ENCODE results near the gene DOCK3.
"Not testable (repeated sequence)": the region's sequence is repeated elsewhere in the genome, so short reads cannot be mapped to it uniquely, and the experiment has no call there.

Gene DOCK3

DNA sequence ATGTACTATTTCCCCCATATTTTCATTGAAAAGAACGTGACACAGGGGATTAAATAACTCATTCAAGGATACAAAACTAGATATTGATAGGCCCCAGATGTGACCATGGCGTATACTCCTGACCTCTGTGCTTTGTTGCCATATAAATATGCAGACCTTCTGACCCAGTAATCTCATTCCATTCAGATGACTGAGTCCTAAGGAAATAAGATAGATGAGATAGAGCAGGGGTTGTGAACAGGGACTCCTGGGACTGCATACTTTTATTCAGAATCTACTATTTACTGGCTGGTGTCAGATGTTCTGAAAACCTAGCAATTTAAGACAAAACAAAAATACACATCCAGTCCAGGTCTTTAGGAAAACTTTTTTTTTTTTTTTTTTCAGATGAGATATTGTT is 571.1 kb downstream of the DOCK3 start:
- H3K27me3 ChIP-seq (ENCODE audit: low read depth, low read length): no peaks in the 10 kb centered on the region
- H3K36me3 ChIP-seq (ENCODE audit: control insufficient read depth in 1 of 2, insufficient read depth in 2 of 2, low read length in 2 of 2): no peaks in the 10 kb centered on the region
- H3K27ac ChIP-seq (ENCODE audit: low read length): no peak overlapping the region
- H3K4me3 ChIP-seq (ENCODE audit: low read depth in 1 of 2, low read length in 2 of 2): no peak overlapping the region
- H3K4me1 ChIP-seq (ENCODE audit: control insufficient read depth in 1 of 2, insufficient read depth in 2 of 2, low read length in 2 of 2): no peaks in the 10 kb centered on the region
- H3K9me3 ChIP-seq (ENCODE audit: control insufficient read depth in 1 of 2, low read length in 2 of 2): no peaks in the 10 kb centered on the region

DNA sequence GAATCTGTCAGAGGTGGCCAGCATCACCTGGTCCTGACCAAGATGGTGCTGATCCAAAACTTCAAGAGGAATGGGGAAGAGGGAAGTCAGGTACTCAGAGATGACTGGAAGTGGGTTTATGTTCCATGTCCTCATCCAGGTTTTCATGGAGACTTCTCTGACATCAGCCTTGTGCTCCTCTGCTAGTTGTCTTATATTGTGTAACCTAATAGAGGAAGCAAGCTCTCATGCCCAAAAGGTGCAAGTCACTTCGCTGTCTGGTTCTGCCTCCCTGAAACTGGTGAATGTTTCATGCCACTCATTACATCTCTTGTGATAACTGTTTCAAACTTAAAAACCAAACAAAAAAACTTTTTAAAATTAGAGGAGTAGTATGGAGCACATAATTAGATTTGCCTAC is 583.1 kb downstream of the DOCK3 start:
- H3K9me3 ChIP-seq (ENCODE audit: control insufficient read depth in 1 of 2, low read length in 2 of 2): no peaks in the 10 kb centered on the region
- no peaks in the 10 kb centered on the region for H3K27me3 ChIP-seq (ENCODE audit: low read depth, low read length)
- H3K4me1 ChIP-seq (ENCODE audit: control insufficient read depth in 1 of 2, insufficient read depth in 2 of 2, low read length in 2 of 2): no peaks in the 10 kb centered on the region
- H3K4me3 ChIP-seq (ENCODE audit: low read depth in 1 of 2, low read length in 2 of 2): no peak overlapping the region
- no peak overlapping the region for H3K27ac ChIP-seq (ENCODE audit: low read length)
- H3K36me3 ChIP-seq (ENCODE audit: control insufficient read depth in 1 of 2, insufficient read depth in 2 of 2, low read length in 2 of 2): no peaks in the 10 kb centered on the region

DNA sequence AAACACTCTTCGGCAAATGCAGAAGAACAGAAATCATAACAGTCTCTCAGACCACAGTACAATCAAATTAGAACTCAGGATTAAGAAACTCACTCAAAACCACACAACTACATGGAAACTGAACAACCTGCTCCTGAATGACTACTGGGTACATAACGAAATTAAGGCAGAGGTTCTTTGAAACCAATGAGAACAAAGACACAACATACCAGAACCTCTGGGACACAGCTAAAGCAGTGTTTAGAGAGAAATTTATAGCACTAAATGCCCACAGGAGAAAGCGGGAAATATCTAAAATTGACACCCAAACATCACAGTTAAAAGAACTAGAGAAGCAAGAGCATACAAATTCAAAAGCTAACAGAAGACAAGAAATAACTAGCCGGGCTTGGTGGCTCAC is 589.4 kb downstream of the DOCK3 start:
- not testable (repeated sequence) for H3K9me3 ChIP-seq (ENCODE audit: control insufficient read depth in 1 of 2, low read length in 2 of 2); H3K27me3 ChIP-seq (ENCODE audit: low read depth, low read length); H3K36me3 ChIP-seq (ENCODE audit: control insufficient read depth in 1 of 2, insufficient read depth in 2 of 2, low read length in 2 of 2); H3K4me1 ChIP-seq (ENCODE audit: control insufficient read depth in 1 of 2, insufficient read depth in 2 of 2, low read length in 2 of 2); H3K4me3 ChIP-seq (ENCODE audit: low read depth in 1 of 2, low read length in 2 of 2); H3K27ac ChIP-seq (ENCODE audit: low read length)

DNA sequence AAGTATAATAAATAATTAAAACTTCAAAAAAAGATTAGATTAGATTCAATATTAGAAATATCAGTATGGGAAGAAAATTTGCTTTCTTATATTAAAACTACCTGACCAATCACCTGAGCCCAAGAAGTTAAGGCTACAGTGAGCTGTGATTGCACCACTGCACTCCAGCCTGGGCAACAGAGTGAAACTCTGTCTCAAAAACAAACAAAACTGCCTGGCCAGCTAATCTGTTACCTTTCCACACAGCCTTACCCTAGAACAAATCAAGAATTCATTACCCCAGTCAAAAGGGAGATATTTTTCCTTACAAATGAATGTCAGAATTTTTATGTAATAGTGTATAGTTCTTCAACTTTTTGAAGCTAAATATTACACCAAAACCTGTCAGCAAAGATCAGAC is 593.4 kb downstream of the DOCK3 start:
- Histone ChIP-seq H3K9me3 (ENCODE audit: control insufficient read depth in 1 of 2, low read length in 2 of 2) (peaks cover 0 to 2% of the 10 kb centered on the region in 2 donors), H3K27me3 (ENCODE audit: low read depth, low read length) (no peaks in the 10 kb centered on the region), H3K27ac (ENCODE audit: low read length) (no peak overlapping the region)

DNA sequence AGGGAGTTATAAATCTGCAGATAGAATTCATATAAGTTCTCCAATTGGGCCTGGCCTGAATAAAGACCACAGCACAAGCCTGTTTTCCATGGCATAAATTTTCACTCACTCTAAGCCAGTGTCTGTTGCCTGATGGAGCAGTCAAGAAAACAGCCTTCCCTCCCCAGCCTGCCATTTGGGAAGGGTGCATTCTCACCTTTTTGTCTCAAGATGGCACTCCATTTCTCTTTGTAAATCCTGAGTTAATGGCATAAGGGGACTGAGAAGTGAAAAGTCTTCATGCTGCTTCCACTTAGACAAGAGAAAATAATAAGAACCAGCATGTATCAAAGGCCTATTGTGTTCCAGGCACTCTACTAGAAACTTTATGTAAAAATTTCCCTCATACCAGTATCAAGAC is 594.7 kb downstream of the DOCK3 start:
- H3K27me3 ChIP-seq (ENCODE audit: low read depth, low read length): no peaks in the 10 kb centered on the region
- H3K9me3 ChIP-seq (ENCODE audit: control insufficient read depth in 1 of 2, low read length in 2 of 2): peaks cover 0 to 2% of the 10 kb centered on the region in 2 donors
- no peak overlapping the region for H3K4me3 ChIP-seq (ENCODE audit: low read depth in 1 of 2, low read length in 2 of 2)
- H3K27ac ChIP-seq (ENCODE audit: low read length): no peak overlapping the region
- H3K4me1 ChIP-seq (ENCODE audit: control insufficient read depth in 1 of 2, insufficient read depth in 2 of 2, low read length in 2 of 2): no peaks in the 10 kb centered on the region
- H3K36me3 ChIP-seq (ENCODE audit: control insufficient read depth in 1 of 2, insufficient read depth in 2 of 2, low read length in 2 of 2): no peaks in the 10 kb centered on the region

More for the DNA sequence above, 593.4 kb downstream of the DOCK3 start:
- Histone ChIP-seq H3K4me3 (ENCODE audit: low read depth in 1 of 2, low read length in 2 of 2) (no peak overlapping the region), H3K36me3 (ENCODE audit: control insufficient read depth in 1 of 2, insufficient read depth in 2 of 2, low read length in 2 of 2) (no peaks in the 10 kb centered on the region), H3K4me1 (ENCODE audit: control insufficient read depth in 1 of 2, insufficient read depth in 2 of 2, low read length in 2 of 2) (no peaks in the 10 kb centered on the region)

DNA sequence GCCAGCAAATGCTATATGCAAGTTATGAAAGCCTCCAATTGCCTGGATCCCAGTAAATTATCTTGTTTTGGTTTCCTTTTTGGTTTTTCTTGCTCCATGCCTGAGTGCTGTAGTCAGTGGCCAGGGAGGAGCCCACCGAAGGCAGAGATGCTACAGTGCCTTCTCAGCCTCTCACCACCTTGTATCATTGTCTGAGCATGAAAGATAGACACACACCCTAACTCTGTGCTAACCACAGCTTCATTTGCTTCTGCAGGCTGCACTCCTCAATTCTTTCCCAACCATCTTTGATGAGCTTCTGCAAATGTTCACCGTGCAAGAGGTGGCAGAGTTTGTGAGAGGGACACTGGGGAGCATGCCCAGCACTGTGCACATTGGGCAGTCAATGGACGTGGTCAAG is 595.8 kb downstream of the DOCK3 start:
- no peaks in the 10 kb centered on the region for H3K27me3 ChIP-seq (ENCODE audit: low read depth, low read length)

DNA sequence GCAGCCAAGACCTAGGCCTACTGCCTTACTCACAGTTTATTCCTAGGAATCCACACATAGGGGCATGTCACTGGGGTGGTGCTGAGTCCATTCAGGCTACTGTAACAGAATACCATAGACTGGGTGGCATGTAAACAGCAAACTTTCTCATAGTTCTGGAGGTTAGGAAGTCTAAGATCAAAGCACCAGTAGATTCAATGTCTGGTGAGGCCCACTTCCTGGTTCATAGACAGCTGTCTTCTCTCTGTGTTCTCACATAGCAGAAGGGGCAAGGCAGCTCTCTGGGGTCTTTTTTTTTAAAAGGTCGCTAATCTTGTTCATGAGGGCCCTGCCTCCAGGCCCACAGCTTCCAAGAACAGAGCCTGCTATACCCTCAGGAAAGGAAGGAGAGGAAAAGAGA is 596.4 kb downstream of the DOCK3 start:
- no peaks in the 10 kb centered on the region for H3K27me3 ChIP-seq (ENCODE audit: low read depth, low read length)
- H3K9me3 ChIP-seq (ENCODE audit: control insufficient read depth in 1 of 2, low read length in 2 of 2): peaks cover 0 to 2% of the 10 kb centered on the region in 2 donors
- no peaks in the 10 kb centered on the region for H3K4me1 ChIP-seq (ENCODE audit: control insufficient read depth in 1 of 2, insufficient read depth in 2 of 2, low read length in 2 of 2)
- no peak overlapping the region for H3K27ac ChIP-seq (ENCODE audit: low read length)
- H3K36me3 ChIP-seq (ENCODE audit: control insufficient read depth in 1 of 2, insufficient read depth in 2 of 2, low read length in 2 of 2): no peaks in the 10 kb centered on the region
- H3K4me3 ChIP-seq (ENCODE audit: low read depth in 1 of 2, low read length in 2 of 2): no peak overlapping the region

More for the DNA sequence above, 595.8 kb downstream of the DOCK3 start:
- H3K27ac ChIP-seq (ENCODE audit: low read length): no peak overlapping the region
- no peaks in the 10 kb centered on the region for H3K4me1 ChIP-seq (ENCODE audit: control insufficient read depth in 1 of 2, insufficient read depth in 2 of 2, low read length in 2 of 2)
- H3K9me3 ChIP-seq (ENCODE audit: control insufficient read depth in 1 of 2, low read length in 2 of 2): peaks cover 0 to 2% of the 10 kb centered on the region in 2 donors
- H3K36me3 ChIP-seq (ENCODE audit: control insufficient read depth in 1 of 2, insufficient read depth in 2 of 2, low read length in 2 of 2): no peaks in the 10 kb centered on the region
- H3K4me3 ChIP-seq (ENCODE audit: low read depth in 1 of 2, low read length in 2 of 2): no peak overlapping the region

DNA sequence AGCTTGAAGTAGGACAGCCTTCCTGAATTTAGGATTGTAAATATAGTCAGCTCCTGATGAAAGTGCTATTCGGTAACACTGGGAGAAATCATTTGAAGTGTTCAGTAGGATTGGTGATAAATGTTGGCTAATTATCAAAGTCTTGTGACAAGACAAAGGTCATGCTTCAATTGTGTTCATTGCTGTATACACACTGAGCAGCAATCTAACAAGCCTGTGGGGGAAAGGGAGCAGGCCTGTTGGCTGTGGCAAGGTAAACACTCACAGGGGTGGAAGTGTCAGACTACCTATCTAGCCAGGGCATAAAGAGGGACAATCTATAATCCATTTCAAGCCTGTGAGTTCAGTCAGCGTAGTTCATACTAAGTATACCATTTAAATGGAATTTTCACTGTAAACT is 599.3 kb downstream of the DOCK3 start:
- no peaks in the 10 kb centered on the region for H3K4me1 ChIP-seq (ENCODE audit: control insufficient read depth in 1 of 2, insufficient read depth in 2 of 2, low read length in 2 of 2)
- H3K36me3 ChIP-seq (ENCODE audit: control insufficient read depth in 1 of 2, insufficient read depth in 2 of 2, low read length in 2 of 2): no peaks in the 10 kb centered on the region
- no peaks in the 10 kb centered on the region for H3K9me3 ChIP-seq (ENCODE audit: control insufficient read depth in 1 of 2, low read length in 2 of 2)
- H3K4me3 ChIP-seq (ENCODE audit: low read depth in 1 of 2, low read length in 2 of 2): no peak overlapping the region
- no peaks in the 10 kb centered on the region for H3K27me3 ChIP-seq (ENCODE audit: low read depth, low read length)
- no peak overlapping the region for H3K27ac ChIP-seq (ENCODE audit: low read length)

DNA sequence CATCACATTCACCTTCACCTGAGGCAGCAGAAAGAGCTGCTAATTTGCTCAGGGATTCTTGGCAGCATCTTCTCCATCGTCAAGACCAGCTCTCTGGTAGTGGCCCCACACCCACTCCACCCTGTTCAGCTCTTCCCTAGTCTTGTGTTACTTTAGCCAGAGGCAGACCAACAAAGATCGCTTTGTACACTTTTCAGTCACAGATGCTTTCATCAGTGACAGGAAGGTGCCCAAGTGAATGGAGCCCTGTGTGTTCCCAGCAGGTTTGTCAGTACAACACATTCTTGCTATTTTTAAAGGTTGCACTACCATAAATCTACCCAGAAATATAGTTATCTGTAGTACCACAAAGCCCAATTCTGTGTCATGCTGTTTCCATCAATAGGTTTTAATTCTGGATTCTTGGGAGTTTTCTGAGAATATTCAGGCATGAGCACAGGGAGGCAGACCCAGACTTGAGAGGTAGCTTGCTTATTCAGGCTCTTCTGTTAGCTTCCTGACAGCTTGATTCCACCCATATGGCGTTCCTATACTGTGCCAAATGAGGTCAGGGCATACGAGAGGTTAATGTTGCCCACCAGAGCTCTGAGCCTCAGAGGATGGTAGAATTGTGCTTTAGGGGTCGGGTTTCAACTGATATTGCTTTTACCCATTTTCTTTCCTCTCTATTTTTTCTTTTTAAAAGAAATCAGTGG is 600.5 kb downstream of the DOCK3 start:
- no peaks in the 10 kb centered on the region for H3K36me3 ChIP-seq (ENCODE audit: control insufficient read depth in 1 of 2, insufficient read depth in 2 of 2, low read length in 2 of 2)
- H3K27ac ChIP-seq (ENCODE audit: low read length): no peak overlapping the region
- no peaks in the 10 kb centered on the region for H3K4me1 ChIP-seq (ENCODE audit: control insufficient read depth in 1 of 2, insufficient read depth in 2 of 2, low read length in 2 of 2)
- no peak overlapping the region for H3K4me3 ChIP-seq (ENCODE audit: low read depth in 1 of 2, low read length in 2 of 2)
- H3K27me3 ChIP-seq (ENCODE audit: low read depth, low read length): no peaks in the 10 kb centered on the region
- H3K9me3 ChIP-seq (ENCODE audit: control insufficient read depth in 1 of 2, low read length in 2 of 2): no peaks in the 10 kb centered on the region

DNA sequence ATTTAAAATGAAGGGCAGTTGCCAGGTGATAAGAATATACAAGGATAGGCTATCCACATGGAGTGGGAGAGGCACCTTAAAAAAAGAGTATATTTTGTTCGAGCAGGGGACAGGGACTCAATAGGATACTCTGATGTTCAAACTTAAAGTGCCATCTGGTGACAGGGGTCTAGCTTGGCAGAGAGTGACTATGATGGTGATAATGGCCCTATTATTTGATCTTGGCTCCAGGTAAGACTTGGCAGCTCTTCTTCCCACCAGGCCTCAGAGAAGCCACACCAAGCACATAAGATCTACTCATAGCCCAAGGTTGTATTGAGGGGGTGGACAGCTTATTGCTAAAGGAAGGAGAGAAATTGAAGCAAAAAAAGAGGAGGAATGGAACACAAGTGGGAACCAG is 601.3 kb downstream of the DOCK3 start:
- H3K4me1 ChIP-seq (ENCODE audit: control insufficient read depth in 1 of 2, insufficient read depth in 2 of 2, low read length in 2 of 2): no peaks in the 10 kb centered on the region
- H3K9me3 ChIP-seq (ENCODE audit: control insufficient read depth in 1 of 2, low read length in 2 of 2): no peaks in the 10 kb centered on the region
- H3K27me3 ChIP-seq (ENCODE audit: low read depth, low read length): no peaks in the 10 kb centered on the region
- no peaks in the 10 kb centered on the region for H3K36me3 ChIP-seq (ENCODE audit: control insufficient read depth in 1 of 2, insufficient read depth in 2 of 2, low read length in 2 of 2)
- H3K4me3 ChIP-seq (ENCODE audit: low read depth in 1 of 2, low read length in 2 of 2): no peak overlapping the region
- H3K27ac ChIP-seq (ENCODE audit: low read length): no peak overlapping the region

DNA sequence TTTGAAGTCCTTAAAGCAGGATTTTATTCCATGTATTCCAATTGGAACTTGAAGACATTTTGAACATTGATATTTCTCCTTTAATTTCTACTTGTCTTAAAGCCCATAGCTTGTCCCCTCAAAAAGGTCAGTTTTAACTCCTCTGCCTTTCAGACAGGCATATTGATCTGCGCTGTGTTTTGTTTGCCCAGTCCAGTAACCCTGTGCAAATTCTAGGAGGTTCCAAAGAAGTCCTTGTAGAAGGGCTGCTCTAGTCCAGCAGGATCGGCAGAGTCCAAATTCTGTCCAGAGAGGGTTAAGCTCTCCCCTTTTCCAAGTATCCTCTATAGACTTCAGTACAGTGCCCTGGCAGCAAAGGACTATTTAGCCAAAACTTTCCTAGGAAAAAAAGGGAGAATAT is 604.7 kb downstream of the DOCK3 start:
- Histone ChIP-seq H3K36me3 (ENCODE audit: control insufficient read depth in 1 of 2, insufficient read depth in 2 of 2, low read length in 2 of 2) (no peaks in the 10 kb centered on the region), H3K4me3 (ENCODE audit: low read depth in 1 of 2, low read length in 2 of 2) (no peak overlapping the region), H3K27me3 (ENCODE audit: low read depth, low read length) (no peaks in the 10 kb centered on the region), H3K27ac (ENCODE audit: low read length) (no peak overlapping the region), H3K9me3 (ENCODE audit: control insufficient read depth in 1 of 2, low read length in 2 of 2) (no peaks in the 10 kb centered on the region), H3K4me1 (ENCODE audit: control insufficient read depth in 1 of 2, insufficient read depth in 2 of 2, low read length in 2 of 2) (no peaks in the 10 kb centered on the region)

DNA sequence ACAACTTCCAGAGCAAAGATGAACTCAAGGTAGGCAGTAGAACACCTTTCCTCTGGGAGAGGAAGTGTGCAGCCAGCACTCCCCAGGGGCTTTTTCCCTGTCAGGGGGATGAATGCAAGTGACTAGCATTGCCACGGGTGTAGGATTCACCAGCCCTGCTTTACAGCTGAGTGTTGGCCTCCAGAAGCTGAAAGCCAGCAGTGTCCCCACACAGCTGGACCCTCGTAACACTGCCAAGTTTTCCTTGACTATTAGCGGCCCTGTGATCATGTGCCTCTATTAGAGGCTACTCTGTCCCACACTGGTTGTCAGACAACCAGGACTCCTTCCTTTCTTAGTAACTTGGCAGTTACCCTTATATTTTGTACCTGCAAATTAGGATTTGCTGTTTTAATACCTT is 605.4 kb downstream of the DOCK3 start:
- Histone ChIP-seq H3K27ac (ENCODE audit: low read length) (no peak overlapping the region), H3K27me3 (ENCODE audit: low read depth, low read length) (no peaks in the 10 kb centered on the region), H3K4me1 (ENCODE audit: control insufficient read depth in 1 of 2, insufficient read depth in 2 of 2, low read length in 2 of 2) (no peaks in the 10 kb centered on the region), H3K36me3 (ENCODE audit: control insufficient read depth in 1 of 2, insufficient read depth in 2 of 2, low read length in 2 of 2) (no peaks in the 10 kb centered on the region), H3K9me3 (ENCODE audit: control insufficient read depth in 1 of 2, low read length in 2 of 2) (no peaks in the 10 kb centered on the region), H3K4me3 (ENCODE audit: low read depth in 1 of 2, low read length in 2 of 2) (no peak overlapping the region)
